Naive thymus-derived CD4-positive, alpha-beta T cell (primary cell): ENCODE results near the gene CLEC17A. TPM values are rescaled to one million over a fixed set of nuclear protein-coding genes. Genes with fewer than 3 reads are reported as not detected.
"Not testable (repeated sequence)": the region's sequence is repeated elsewhere in the genome, so short reads cannot be mapped to it uniquely, and the experiment has no call there.

Source experiments
- ATAC-seq: fragments of 150-1000 bp; cut with Tn5 transposase; 2 replicates; pipeline ENCODE4 v1.10.0; 2021; ENCODE audit warnings: mild to moderate bottlenecking, moderate library complexity
- CTCF ChIA-PET: fragments of 350-600 bp; sonication (Branson Sonifier 250); formaldehyde crosslinking; loops from one replicate; lab custom pipeline; 2021; ENCODE audit warnings: antibody characterized with exemption; lab: Charles Lee
- POLR2A ChIA-PET: fragments of 350-600 bp; sonication (Branson Sonifier 250); formaldehyde crosslinking; loops from one replicate; lab custom pipeline; 2021; ENCODE audit warnings: antibody characterized with exemption, inconsistent platforms; lab: Charles Lee
- DNase-seq, 9 donors: peaks; one replicate each; pipeline versions ENCODE4 v3.0.0 to v3.0.0-alpha.2; 2020 to 2022; ENCODE audit warnings: mixed read lengths in 1 of 9
- H3K27ac ChIP-seq: one replicate; pipeline ENCODE4 v1.7.0; 2013; ENCODE audit warnings: mild to moderate bottlenecking, low read depth, low read length, moderate library complexity
- H3K27me3 ChIP-seq, 2 donors: one replicate each; pipeline ENCODE4 v1.7.0; 2013; ENCODE audit warnings: low read length in 2 of 2, mild to moderate bottlenecking in 2 of 2, moderate library complexity in 2 of 2; ENCODE audit not compliant: control insufficient read depth in 2 of 2, insufficient read depth in 2 of 2
- H3K36me3 ChIP-seq, 3 experiments: 1 replicate in 2 of 3; 2 replicates in 1 of 3; pipeline ENCODE4 v1.7.0; 2013; ENCODE audit warnings: low read length in 3 of 3, mild to moderate bottlenecking in 3 of 3, moderate library complexity in 1 of 3; ENCODE audit not compliant: insufficient read depth in 3 of 3, control insufficient read depth in 2 of 3
- H3K4me1 ChIP-seq, 2 donors: one replicate each; pipeline ENCODE4 v1.7.0; 2013; ENCODE audit warnings: low read length in 2 of 2, mild to moderate bottlenecking in 2 of 2, moderate library complexity in 1 of 2; ENCODE audit not compliant: control insufficient read depth in 2 of 2, insufficient read depth in 2 of 2
- H3K4me3 ChIP-seq: 2 replicates; pipeline ENCODE4 v1.7.0; 2013; ENCODE audit warnings: mild to moderate bottlenecking, low read length
- H3K9me3 ChIP-seq, 3 experiments: 1 replicate in 2 of 3; 2 replicates in 1 of 3; pipeline ENCODE4 v1.7.0; 2013; ENCODE audit warnings: low read length in 3 of 3; ENCODE audit not compliant: control insufficient read depth in 2 of 3
- H3K27ac Mint-ChIP-seq, 9 donors: one replicate each; pipeline ENCODE4 v1.8.0; 2020 to 2022; ENCODE audit warnings: mixed read lengths in 9 of 9, mild to moderate bottlenecking in 8 of 9, moderate library complexity in 5 of 9, inconsistent platforms in 2 of 9
- H3K27me3 Mint-ChIP-seq, 5 donors: one replicate each; pipeline ENCODE4 v1.8.0; 2021 to 2022; ENCODE audit warnings: mixed read lengths in 5 of 5, mild to moderate bottlenecking in 1 of 5
- H3K36me3 Mint-ChIP-seq, 5 donors: one replicate each; pipeline ENCODE4 v1.8.0; 2020 to 2022; ENCODE audit warnings: mixed read lengths in 5 of 5, mild to moderate bottlenecking in 3 of 5, inconsistent platforms in 1 of 5
- H3K4me1 Mint-ChIP-seq, 7 donors: one replicate each; pipeline ENCODE4 v1.8.0; 2020 to 2022; ENCODE audit warnings: mixed read lengths in 7 of 7, mild to moderate bottlenecking in 3 of 7, inconsistent platforms in 1 of 7
- H3K4me3 Mint-ChIP-seq, 10 donors: one replicate each; pipeline ENCODE4 v1.8.0; 2020 to 2022; ENCODE audit warnings: mild to moderate bottlenecking in 10 of 10, mixed read lengths in 10 of 10, moderate library complexity in 6 of 10, inconsistent platforms in 2 of 10
- H3K9me3 Mint-ChIP-seq, 11 donors: one replicate each; pipeline ENCODE4 v1.8.0; 2020 to 2022; ENCODE audit warnings: mixed read lengths in 11 of 11, mild to moderate bottlenecking in 4 of 11, inconsistent platforms in 1 of 11, moderate library complexity in 1 of 11
- intact Hi-C, 2 donors: fragments of 100-400 bp; cut with micrococcal nuclease; formaldehyde crosslinking; loops; one replicate each; pipeline ENCODE4 v1.15.1; 2023
- polyA plus RNA-seq, 2 donors: library from polyadenylated mRNA; unstranded; fragments of 300-500 nt; fragmentation: Illumina TruSeq; gene quantifications; one replicate each; pipeline ENCODE4 v1.2.3, GENCODE V29; 2021
- total RNA-seq, 6 experiments: library from RNA in 5 of 6; stranded (reverse) in 5 of 6; gene quantifications; 1 replicate in 5 of 6; 2 replicates in 1 of 6; pipeline ENCODE4 v1.2.3 and lab custom pipeline; 2021 to 2026

CLEC17A gene
- total and polyA plus RNA-seq, 7 experiments from 2014 or later = 0.13 to 0.83 (median 0.13) TPM; not detected in 4

DNA sequence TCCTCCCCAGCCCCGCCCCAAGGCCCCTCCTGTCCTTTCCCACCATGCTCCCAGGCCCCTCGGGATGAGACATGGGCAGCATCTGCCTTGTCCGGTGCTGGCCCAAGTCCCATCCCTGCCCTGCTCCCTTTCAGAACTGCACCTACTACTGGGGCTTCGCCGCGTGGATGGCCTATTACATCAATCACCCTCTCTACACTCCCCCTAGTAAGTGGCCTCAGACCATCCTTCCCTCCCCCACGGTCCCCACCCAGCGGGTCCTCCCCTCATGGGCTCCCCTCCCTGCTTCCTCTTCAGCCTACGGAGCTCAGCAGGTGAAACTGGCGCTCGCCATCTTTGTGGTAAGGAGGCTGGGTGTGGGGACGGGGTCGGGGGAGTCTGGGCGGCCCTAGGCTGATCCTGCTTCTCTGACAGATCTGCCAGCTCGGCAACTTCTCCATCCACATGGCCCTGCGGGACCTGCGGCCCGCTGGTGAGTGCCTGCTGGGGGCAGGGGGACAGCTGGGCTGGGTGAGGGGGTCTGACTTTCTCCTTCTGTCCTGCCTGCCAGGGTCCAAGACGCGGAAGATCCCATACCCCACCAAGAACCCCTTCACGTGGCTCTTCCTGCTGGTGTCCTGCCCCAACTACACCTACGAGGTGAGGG, 18.1 kb upstream of the CLEC17A start:
- H3K9me3 Mint-ChIP-seq, H3K27ac ChIP-seq, DNase-seq, ATAC-seq, CTCF ChIA-PET, H3K4me3 Mint-ChIP-seq, H3K4me1 ChIP-seq, H3K4me3 ChIP-seq, intact Hi-C loops, H3K9me3 ChIP-seq, H3K27me3 ChIP-seq, H3K27me3 Mint-ChIP-seq: not testable (repeated sequence)
- Mint-ChIP-seq H3K27ac (peak overlapping the region in 2 of 9 donors; percentile 14 to 33), H3K4me1 (peaks cover 14 to 48% (median 30%) of the 10 kb centered on the region in 7 donors), H3K36me3 (peaks cover 0 to 11% (median 0%) of the 10 kb centered on the region in 5 donors)
- POLR2A ChIA-PET = interaction anchor here (0.7 kb wide), 1 partner anchor 11 kb away, joined by 3 read pairs; no protein-coding TSS in a partner anchor
- H3K36me3 ChIP-seq = peaks cover 0 to 56% (median 8%) of the 10 kb centered on the region in 3 experiments

DNA sequence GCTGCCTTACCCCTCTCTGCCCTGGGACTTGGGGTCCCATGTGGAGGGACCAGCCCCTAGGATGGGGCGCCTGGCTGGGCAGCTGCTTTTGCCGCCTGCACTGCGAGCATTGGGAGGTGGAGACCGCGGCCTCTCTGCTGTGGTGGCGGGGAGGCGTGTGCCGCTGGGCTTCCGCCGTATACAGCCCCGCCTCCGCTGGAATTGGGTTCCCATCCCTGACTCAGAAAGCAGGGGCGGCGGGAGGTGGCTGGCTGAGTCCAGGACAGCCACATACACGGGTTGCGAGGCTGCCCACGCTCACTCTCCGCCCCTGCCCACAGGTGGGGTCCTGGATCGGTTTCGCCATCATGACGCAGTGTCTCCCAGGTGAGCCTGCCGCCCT, 17.6 kb upstream of the CLEC17A start:
- Mint-ChIP-seq H3K27me3 (no peaks in the 10 kb centered on the region), H3K27ac (peak overlapping the region in 1 of 9 donors; percentile 33), H3K9me3 (no peaks in the 10 kb centered on the region), H3K4me3 (no peak overlapping the region), H3K36me3 (peaks cover 0 to 11% (median 0%) of the 10 kb centered on the region in 5 donors), H3K4me1 (peaks cover 13 to 48% (median 30%) of the 10 kb centered on the region in 7 donors)
- no peak for ATAC-seq
- no peak for DNase-seq
- H3K27me3 ChIP-seq = no peaks in the 10 kb centered on the region
- H3K27ac ChIP-seq = no peak overlapping the region
- peaks cover 0 to 56% (median 8%) of the 10 kb centered on the region in 3 experiments for H3K36me3 ChIP-seq
- ChIA-PET CTCF (no interaction called here), POLR2A (interaction anchor here (0.7 kb wide), 1 partner anchor 11 kb away, joined by 3 read pairs; no protein-coding TSS in a partner anchor)
- intact Hi-C loops = no loop called here
- no peak overlapping the region for H3K4me3 ChIP-seq
- H3K9me3 ChIP-seq = no peaks in the 10 kb centered on the region
- peaks cover 0 to 5% of the 10 kb centered on the region in 2 donors for H3K4me1 ChIP-seq

DNA sequence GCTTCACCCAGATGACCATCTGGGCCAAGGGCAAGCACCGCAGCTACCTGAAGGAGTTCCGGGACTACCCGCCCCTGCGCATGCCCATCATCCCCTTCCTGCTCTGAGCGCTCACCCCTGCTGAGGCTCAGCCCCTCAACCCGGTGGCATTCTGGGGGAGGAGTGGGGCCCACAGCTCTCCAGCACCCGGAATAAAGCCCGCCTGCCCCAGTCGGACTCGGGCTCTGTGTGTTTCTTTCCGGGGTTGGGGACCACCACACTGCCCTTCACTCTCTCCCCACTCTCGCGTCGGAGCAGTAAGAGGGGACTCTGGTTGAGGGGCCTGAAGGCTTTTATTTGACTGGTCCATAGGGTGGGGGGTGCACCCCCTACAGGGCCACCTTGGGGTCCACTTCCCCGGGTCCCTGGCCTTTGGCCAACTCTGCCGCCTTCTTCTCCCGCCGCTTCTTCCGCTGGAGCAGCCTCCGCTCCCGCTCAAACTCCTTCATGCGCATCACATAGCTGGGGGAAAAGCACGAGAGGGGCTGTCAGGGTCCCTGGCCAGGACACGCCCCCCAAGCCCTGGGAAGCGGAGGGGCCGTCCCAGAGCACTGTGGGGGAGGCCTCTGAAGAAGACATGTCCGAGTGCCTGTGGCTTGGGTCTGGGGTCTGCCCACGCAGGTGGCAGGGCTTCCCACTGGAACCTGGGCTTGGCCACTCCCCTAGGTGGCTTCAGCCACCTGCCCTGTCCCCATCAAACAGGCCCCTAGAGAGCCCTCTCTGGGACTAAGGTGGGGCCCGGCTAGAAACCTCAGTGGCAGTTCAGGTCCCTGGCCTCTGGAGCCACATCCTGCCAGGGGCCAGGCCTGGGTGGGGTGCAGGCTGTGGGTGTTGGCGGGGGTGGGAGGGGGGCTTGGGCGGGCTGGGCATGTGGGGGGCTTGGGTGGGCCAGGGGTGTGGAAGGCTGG, 16.8 kb upstream of the CLEC17A start:
- POLR2A ChIA-PET = no interaction called here
- Mint-ChIP-seq H3K9me3 (no peaks in the 10 kb centered on the region), H3K4me1 (peaks cover 9 to 51% (median 32%) of the 10 kb centered on the region in 7 donors), H3K27me3 (no peaks in the 10 kb centered on the region), H3K4me3 (no peak overlapping the region), H3K27ac (peak overlapping the region in 1 of 9 donors; percentile 48), H3K36me3 (peaks cover 0 to 11% (median 0%) of the 10 kb centered on the region in 5 donors)
- H3K27me3 ChIP-seq = no peaks in the 10 kb centered on the region
- CTCF ChIA-PET = no interaction called here
- no peak for DNase-seq
- intact Hi-C loops = no loop called here
- no peak overlapping the region for H3K4me3 ChIP-seq
- H3K27ac ChIP-seq = no peak overlapping the region
- H3K9me3 ChIP-seq = no peaks in the 10 kb centered on the region
- peaks cover 5 to 6% of the 10 kb centered on the region in 2 donors for H3K4me1 ChIP-seq
- ATAC-seq = no peak
- H3K36me3 ChIP-seq = peaks cover 0 to 56% (median 8%) of the 10 kb centered on the region in 3 experiments

DNA sequence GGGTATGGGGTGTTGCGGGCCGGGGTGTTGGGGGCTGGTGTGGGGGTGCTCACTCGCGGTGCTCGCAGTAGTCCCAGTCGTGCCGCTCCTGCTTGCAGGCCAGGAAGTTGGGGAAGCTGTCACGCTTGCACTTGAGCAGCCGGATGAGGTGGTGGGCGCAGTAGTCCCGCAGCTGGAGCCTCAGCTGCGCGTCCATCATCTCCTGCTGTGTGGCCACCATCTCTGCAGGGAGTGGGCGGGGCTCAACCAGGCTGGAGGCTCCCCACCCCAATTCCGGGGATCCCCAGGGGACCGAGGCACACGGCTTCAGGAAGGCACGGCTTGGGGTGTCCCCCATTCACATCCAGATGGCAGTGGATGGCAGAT, 16.2 kb upstream of the CLEC17A start:
- intact Hi-C loops = no loop called here
- Histone ChIP-seq H3K4me3 (no peak overlapping the region), H3K27ac (no peak overlapping the region), H3K4me1 (peaks cover 10 to 11% of the 10 kb centered on the region in 2 donors), H3K9me3 (no peaks in the 10 kb centered on the region), H3K36me3 (peaks cover 0 to 58% (median 8%) of the 10 kb centered on the region in 3 experiments), H3K27me3 (no peaks in the 10 kb centered on the region)
- H3K9me3 Mint-ChIP-seq = no peaks in the 10 kb centered on the region
- H3K4me3 Mint-ChIP-seq = no peak overlapping the region
- CTCF ChIA-PET = no interaction called here
- no peaks in the 10 kb centered on the region for H3K27me3 Mint-ChIP-seq
- ATAC-seq (no peak), DNase-seq (no peak)
- H3K36me3 Mint-ChIP-seq = peaks cover 0 to 12% (median 0%) of the 10 kb centered on the region in 5 donors
- POLR2A ChIA-PET = no interaction called here
- H3K4me1 Mint-ChIP-seq = peaks cover 14 to 54% (median 35%) of the 10 kb centered on the region in 7 donors
- H3K27ac Mint-ChIP-seq = no peak overlapping the region

DNA sequence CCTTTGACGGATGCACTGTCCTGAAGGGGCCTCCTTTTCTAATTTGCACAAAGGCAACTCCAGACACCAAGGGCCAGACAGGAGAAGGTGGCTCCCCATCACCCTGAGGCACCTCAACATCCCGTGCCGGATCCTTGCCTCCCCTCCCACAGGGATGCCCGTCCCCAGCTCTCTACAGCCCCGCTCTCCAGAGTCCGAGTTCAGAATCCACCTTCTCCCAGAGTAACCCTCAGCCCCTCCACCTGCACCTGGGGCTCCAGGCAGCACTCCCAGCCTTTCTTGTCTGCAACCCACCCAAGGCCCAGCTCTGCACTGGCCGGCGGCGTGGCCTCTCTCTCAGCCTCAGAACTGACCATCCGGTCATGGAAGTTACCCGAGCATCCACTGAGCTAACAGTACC, 15.8 kb upstream of the CLEC17A start:
- Histone ChIP-seq H3K4me1 (peaks cover 11% of the 10 kb centered on the region in 2 donors), H3K27me3 (no peaks in the 10 kb centered on the region), H3K36me3 (peaks cover 0 to 60% (median 8%) of the 10 kb centered on the region in 3 experiments), H3K27ac (no peak overlapping the region), H3K4me3 (no peak overlapping the region), H3K9me3 (no peaks in the 10 kb centered on the region)
- ChIA-PET POLR2A (no interaction called here), CTCF (interaction anchor here (1.3 kb wide), 1 partner anchor 134 kb away, joined by 4 read pairs; no protein-coding TSS in a partner anchor)
- peak overlapping the region in 4 of 9 donors; percentile 38 to 71 (median 62) for H3K27ac Mint-ChIP-seq
- no peak overlapping the region for H3K4me3 Mint-ChIP-seq
- peaks cover 0 to 12% (median 0%) of the 10 kb centered on the region in 5 donors for H3K36me3 Mint-ChIP-seq
- no peaks in the 10 kb centered on the region for H3K27me3 Mint-ChIP-seq
- DNase-seq (no peak), ATAC-seq (no peak)
- intact Hi-C loops = no loop called here
- no peaks in the 10 kb centered on the region for H3K9me3 Mint-ChIP-seq
- peaks cover 17 to 54% (median 35%) of the 10 kb centered on the region in 7 donors for H3K4me1 Mint-ChIP-seq

DNA sequence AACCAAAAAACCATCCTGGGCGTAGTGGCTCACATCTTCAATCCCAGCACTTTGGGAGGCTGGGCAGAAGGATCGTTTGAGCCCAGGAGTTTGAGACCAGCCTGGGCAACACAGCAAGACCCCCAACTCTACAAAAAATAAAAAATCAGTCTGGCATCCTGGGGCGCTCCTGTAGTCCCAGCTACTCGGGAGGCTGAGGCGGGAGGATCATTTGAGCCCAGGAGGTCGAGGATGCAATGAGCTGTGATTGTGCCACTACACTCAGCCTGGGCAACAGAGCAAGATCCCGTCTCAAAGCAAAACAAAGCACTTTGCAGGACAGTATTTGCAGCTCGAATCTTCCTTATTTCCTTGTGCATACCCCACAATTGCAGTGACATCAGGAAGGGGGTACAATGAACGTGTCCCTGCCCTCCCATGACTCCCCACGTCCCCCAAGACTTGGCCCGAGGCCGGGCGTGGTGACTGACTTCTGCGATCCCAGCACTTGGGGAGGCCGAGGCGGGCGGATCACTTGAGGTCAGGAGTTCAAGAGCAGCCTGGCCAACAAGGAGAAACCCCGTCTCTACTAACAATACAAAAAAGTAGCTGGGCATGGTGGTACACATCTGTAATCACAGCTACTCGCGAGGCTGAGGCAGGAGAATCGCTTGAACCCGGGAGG, 11.9 kb upstream of the CLEC17A start:
- peak overlapping the region; percentile 74 for H3K27ac ChIP-seq
- peak overlapping the region; percentile 92 to 97 (median 96) for H3K4me3 Mint-ChIP-seq
- no peak for ATAC-seq
- H3K9me3 Mint-ChIP-seq = no peaks in the 10 kb centered on the region
- H3K4me3 ChIP-seq = peak overlapping the region; percentile 99
- no peaks in the 10 kb centered on the region for H3K27me3 Mint-ChIP-seq
- H3K4me1 Mint-ChIP-seq = peaks cover 26 to 56% (median 37%) of the 10 kb centered on the region in 7 donors
- no peaks in the 10 kb centered on the region for H3K27me3 ChIP-seq
- peaks cover 0 to 7% (median 0%) of the 10 kb centered on the region in 5 donors for H3K36me3 Mint-ChIP-seq
- intact Hi-C loops = loop anchor here in 1 of 2 donors (5.0 kb wide), 2 partner anchors 139 to 434 kb away; partner anchors contain the start of genes ASF1B and PKN1
- CTCF ChIA-PET = interaction anchor here (0.6 to 5.2 kb wide), 5 partner anchors 14 to 708 kb away, joined by 3 to 60 read pairs (median 4); partner anchors contain the start of gene ZNF333
- no peak for DNase-seq
- POLR2A ChIA-PET = interaction anchor here (0.6 to 2.1 kb wide), 7 partner anchors 8 to 1646 kb away, joined by 3 to 11 read pairs (median 4); partner anchors contain the start of gene DNAJB1
- peaks cover 14% of the 10 kb centered on the region in 2 donors for H3K4me1 ChIP-seq
- peak overlapping the region in 8 of 9 donors; percentile 63 to 94 (median 88) for H3K27ac Mint-ChIP-seq
- H3K9me3 ChIP-seq = no peaks in the 10 kb centered on the region
- H3K36me3 ChIP-seq = peaks cover 0 to 24% (median 2%) of the 10 kb centered on the region in 3 experiments
